ENCODE data around the gene NOS2.
"Not testable (repeated sequence)": the region's sequence is repeated elsewhere in the genome, so short reads cannot be mapped to it uniquely, and the experiment has no call there.

Gene NOS2

GRCh38 chr17:27753726-27754125, 46.6 kb downstream of the NOS2 start:
- DNase-seq = not testable (repeated sequence)

- DNase-seq = not testable (repeated sequence)
Observed at GRCh38 chr17:27752831-27753619, 47.3 kb downstream of the NOS2 start.

DNA sequence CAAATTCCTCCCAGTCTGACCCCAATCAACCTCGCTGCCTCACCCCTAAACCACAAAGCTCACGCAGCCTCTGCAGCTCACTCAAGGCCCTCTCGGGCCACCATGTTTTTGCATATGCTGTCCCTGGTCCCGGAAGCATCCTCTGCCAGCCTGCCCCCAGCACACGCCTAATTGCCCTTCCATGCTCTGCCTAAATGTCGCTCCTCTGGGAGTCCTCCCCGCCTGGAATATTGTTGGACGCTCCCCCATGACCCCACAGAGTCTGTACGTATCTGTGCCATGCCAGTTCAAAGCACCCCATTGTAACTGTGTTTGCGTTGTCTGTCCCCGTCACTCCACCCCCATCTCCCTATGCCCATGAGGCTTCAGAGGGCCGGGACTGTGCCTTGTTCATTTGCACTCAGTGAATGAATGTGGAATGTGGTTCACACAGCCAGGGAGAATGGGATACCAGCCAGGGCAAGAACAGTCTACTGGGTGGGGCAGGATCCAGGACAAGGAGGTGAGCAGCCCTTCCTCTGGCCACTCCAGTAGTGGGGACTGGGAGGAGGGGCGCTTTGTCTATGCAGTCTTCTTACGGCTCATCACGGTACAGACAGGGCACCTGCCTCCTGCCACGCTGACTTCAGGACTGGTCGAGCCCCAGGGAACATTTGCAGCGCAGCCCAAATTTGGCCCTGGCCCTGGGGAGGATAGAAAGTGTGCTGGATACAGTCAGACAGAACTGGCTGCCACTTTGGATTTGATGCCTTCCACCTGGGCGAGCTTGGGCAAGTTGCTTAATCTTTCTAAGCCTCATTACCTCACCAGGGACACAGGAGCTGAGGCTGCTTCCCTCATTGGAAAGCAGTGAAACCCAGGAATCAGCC, 48.5 kb downstream of the NOS2 start:
- no peak for DNase-seq

- no peak for DNase-seq
Observed at GRCh38 chr17:27751166-27751565, 49.2 kb downstream of the NOS2 start.

GRCh38 chr17:27749562-27750150, 50.7 kb downstream of the NOS2 start:
- not testable (repeated sequence) for DNase-seq

- no peak for DNase-seq
Observed at GRCh38 chr17:27748360-27748825, 51.9 kb downstream of the NOS2 start.

DNA sequence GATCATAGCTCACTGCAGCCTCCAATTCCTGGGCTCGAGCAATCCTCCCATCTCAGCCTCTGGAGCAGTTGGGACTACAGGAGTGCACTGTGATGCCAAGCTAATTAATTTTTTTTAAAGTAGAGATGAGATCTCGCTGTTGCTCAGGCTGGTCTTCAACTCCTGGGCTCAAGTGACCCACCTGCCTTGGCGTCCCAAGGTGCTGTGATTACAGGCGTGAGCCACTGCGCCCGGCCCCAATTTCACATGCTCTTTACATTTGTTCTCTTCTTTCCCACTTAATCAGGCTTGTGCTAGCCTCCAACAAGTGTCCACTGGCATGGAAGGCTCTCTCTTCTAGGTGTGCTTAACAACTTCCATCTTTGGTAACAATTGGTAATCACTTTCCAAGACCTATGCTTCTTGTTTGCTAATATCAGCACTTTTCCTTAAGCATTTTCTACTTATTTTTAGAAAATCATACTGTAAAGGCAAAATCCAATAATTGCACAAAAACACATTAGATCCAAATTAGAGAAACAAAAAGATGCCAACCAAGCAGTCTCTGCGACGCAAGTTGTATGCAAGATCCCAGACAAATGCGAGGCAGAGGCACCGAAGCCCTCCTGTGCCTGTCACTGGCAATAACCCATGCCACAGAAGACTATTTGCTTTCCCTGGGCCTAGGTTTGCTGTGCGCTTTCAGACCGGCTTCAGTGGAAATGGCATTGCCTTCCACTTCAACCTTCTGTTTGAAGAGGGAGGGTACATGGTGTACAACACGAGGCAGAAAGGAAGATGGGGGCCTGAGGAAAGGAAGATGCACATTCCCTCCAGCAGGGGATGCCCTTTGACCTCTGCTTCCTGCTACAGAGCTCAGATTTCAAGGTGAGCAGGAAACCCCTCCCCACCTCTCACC, 52.6 kb downstream of the NOS2 start:
- DNase-seq = no peak

DNA sequence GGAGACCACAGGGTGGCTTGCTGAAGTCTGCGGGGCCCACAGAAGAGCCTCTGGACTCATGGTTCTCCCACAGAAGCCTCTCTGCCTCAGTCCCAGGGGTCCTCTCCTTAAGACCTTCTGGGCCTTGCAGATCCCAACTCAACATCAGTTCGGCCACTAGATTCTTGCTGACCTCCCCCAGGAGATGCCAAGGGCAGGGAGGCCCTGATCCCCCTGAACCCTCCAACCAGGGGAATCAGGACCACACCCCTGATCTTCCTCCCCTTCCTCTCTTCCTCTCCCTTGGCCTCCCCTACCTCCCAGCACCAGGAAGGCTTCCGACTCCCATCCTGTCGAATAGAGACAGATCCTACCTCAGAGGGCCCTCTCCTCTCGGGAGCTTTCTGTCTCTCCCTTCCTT, 53.4 kb downstream of the NOS2 start:
- no peak for DNase-seq

DNA sequence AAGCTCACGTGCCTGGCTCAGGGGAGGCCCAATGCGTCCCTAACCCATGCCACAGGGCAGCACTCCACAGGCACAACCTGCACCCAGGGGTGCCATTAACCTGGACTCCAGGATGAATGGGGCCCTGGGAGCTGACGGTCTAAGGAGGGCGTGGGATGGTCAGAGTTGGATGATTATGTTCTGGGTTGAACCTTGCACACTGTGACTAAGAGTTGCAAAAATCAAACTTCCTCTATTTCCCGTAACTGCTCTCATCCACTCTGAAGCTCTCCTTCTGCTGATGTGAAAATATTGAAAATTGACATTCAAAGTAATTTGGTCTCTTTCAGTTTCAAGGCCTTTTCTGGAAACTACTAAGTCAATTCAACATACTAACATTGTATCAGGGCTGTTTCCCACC, 54.0 kb downstream of the NOS2 start:
- not testable (repeated sequence) for DNase-seq

- not testable (repeated sequence) for DNase-seq
Observed at GRCh38 chr17:27745207-27745830, 55.0 kb downstream of the NOS2 start.

DNA sequence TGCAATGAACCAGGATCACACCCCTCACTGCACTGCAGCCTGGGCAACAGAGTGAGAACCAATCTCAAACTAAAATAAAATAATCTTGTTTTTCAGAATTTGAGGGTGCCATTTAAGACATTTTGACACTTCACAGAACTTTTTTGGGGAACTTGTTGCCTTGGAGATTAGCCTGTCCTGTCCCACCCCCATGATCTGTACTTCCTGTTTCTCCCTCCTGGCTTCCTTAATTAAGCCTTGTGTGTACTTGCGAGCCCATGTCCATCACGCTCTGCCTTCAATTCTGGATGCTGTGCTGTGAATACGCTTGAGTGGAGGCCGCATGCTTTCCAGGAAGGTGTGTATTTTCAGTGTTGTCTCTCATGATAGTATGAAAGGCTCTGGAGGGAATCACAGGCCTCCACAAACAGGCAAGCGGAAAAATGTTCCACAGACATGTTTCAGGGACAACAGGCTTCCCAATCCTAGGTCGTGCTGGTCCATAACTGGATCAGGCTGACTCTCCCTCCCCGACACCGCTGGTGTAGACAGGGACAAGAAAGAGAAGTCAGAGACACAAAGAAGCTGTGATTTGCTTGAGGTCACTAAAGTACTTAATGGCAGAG, 56.9 kb downstream of the NOS2 start:
- no peak for DNase-seq

DNA sequence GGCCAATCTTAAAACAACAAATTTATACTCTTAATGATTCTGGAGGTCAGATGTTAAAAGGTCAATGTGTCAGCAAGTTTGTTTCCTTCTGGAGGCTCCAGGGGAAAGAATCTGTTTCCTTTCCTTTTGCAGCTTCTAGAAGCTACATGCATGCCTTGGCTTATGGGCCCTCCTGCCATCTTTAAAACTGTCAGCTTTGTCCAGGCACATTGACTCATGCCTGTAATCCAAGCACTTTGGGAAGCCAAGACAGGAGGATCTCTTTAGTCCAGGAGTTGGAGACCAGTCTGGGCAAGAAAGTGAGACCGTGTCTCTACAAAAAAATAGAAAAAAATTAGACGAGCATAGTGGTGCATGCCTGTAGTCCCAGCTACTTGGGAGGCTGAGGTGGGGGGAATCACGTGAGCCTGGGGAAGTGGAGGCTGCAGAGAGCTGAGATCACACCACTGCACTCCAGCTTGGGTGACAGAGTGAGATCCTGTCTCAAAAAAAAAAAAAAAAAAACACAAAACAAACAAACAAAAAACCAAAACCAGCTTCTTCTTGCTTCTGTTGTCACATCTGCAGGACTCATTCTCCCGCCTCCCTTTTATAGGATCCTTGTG, 58.3 kb downstream of the NOS2 start:
- no peak for DNase-seq

GRCh38 chr17:27741361-27741861, 58.9 kb downstream of the NOS2 start:
- DNase-seq = no peak

GRCh38 chr17:27740541-27740940, 59.8 kb downstream of the NOS2 start:
- not testable (repeated sequence) for DNase-seq

- no peak for DNase-seq
Observed at GRCh38 chr17:27733773-27734172, 66.6 kb downstream of the NOS2 start.

DNA sequence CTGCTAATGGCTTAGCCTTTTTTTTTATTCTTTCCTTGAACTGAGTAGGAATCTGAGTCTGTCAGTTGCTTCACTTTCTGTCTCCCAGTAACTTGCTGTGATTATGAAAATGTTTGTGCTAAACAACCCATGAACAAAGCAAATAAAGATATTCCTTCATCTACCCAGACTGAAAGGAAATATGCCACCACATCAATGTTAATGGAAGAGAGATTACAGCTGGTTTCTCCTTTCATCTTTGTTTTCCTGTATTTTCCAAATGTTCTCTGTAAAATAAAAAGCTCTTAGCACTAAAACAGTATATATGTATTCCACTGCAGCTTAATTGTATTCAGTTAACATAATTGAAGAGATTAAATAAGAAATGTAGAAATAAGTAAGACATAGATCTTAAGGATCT, 67.6 kb downstream of the NOS2 start:
- not testable (repeated sequence) for DNase-seq

DNA sequence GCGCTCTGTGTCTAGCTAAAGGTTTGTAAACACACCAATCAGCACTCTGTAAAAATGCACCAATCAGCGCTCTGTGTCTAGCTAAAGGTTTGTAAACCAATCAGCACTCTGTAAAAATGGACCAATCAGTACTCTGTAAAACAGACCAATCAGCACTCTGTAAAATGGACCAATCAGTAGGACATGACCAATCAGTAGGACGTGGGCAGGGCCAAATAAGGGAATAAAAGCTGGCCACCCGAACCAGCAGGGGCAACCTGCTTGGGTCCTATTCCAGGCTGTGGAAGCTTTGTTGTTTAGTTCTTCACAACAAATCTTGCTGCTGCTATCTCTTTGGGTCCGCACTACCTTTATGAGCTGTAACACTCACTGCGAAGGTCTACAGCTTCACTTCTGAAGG, 74.3 kb downstream of the NOS2 start:
- not testable (repeated sequence) for DNase-seq

- DNase-seq = no peak
Observed at GRCh38 chr17:27721797-27722196, 78.5 kb downstream of the NOS2 start.

Measured in CD4-positive, alpha-beta T cell treated with Interleukin-17A for 4 hours (primary cell).